HL-60 (cell line): ENCODE measurements around the gene KRTAP10-11.

ENCODE experiments used
- DNase-seq, 2 experiments: peaks; one replicate each; pipeline ENCODE4 v3.0.0-alpha.2; 2010 to 2020; ENCODE audit warnings: low read depth in 1 of 2, low spot score in 1 of 2
- H3K27ac ChIP-seq: fragments of 250-450 bp; sonication (Bioruptor Pico); replicated peaks from 2 replicates; pipeline ENCODE4 v1.5.1; 2020; ENCODE audit warnings: mild to moderate bottlenecking, moderate library complexity
- H3K27me3 ChIP-seq: fragments of 250-450 bp; sonication (Bioruptor Pico); 2 replicates; pipeline ENCODE4 v1.5.1; 2021; ENCODE audit warnings: mild to moderate bottlenecking, moderate library complexity; ENCODE audit not compliant: insufficient read depth, poor library complexity, severe bottlenecking
- H3K4me3 ChIP-seq: replicated peaks from 2 replicates; pipeline ENCODE4 v1.5.1; 2011; ENCODE audit warnings: mild to moderate bottlenecking, control low read depth, low read length; ENCODE audit not compliant: insufficient read depth
- CTCF ChIP-seq: IDR thresholded peaks from one replicate; pipeline ENCODE4 v1.5.1; 2011; ENCODE audit warnings: low read length, control low read depth, inconsistent platforms; ENCODE audit not compliant: insufficient read depth
- GABPA ChIP-seq: IDR thresholded peaks from 2 replicates; pipeline ENCODE4 v1.6.1; 2012; ENCODE audit warnings: low read depth
- POLR2AphosphoS5 ChIP-seq: IDR thresholded peaks from 2 replicates; pipeline ENCODE4 v1.6.1; 2012; ENCODE audit warnings: low read depth
- REST ChIP-seq: IDR thresholded peaks from 2 replicates; pipeline ENCODE4 v1.6.1; 2012; ENCODE audit warnings: low read depth; ENCODE audit not compliant: insufficient replicate concordance
- SPI1 ChIP-seq: IDR thresholded peaks from 2 replicates; pipeline ENCODE4 v1.6.1; 2012; ENCODE audit warnings: low read depth, mild to moderate bottlenecking, borderline replicate concordance

KRTAP10-11 gene

GRCh38 chr21:44611551-44611950 lies 34.7 kb upstream of the KRTAP10-11 start:
- TF ChIP-seq CTCF (no peak), REST (no peak), GABPA (no peak), SPI1 (no peak), POLR2AphosphoS5 (no peak)
- Histone ChIP-seq H3K27ac (no peak overlapping the region), H3K4me3 (no peak overlapping the region), H3K27me3 (no peaks in the 10 kb centered on the region)
- DNase-seq, result no peak

GRCh38 chr21:44612029-44612486 lies 34.2 kb upstream of the KRTAP10-11 start, which contains the start of gene KRTAP10-8:
TSS of gene KRTAP10-8 (plus strand) at chr21:44612079. CDS start at chr21:44612101, 22 bp downstream.
- no peaks in the 10 kb centered on the region for H3K27me3 ChIP-seq
- no peak within 1 kb of the TSS for H3K4me3 ChIP-seq
- no peak for DNase-seq
- H3K27ac ChIP-seq, result no peak within 1 kb of the TSS
- TF ChIP-seq POLR2AphosphoS5 (no peak), REST (no peak), SPI1 (no peak), GABPA (no peak), CTCF (no peak)

- no peaks in the 10 kb centered on the region for H3K27me3 ChIP-seq
- DNase-seq, result no peak
- TF ChIP-seq POLR2AphosphoS5, result no peak
- no peak for TF ChIP-seq CTCF
- no peak for TF ChIP-seq SPI1
- no peak for TF ChIP-seq REST
- TF ChIP-seq GABPA, result no peak
- H3K27ac ChIP-seq, result no peak overlapping the region
- H3K4me3 ChIP-seq, result no peak overlapping the region
These were observed 33.5 kb upstream of the KRTAP10-11 start for GRCh38 chr21:44612669-44613229.
